SK-N-SH treated with all-trans-retinoic acid at 6 μM for 48 hours (cell line): ENCODE measurements around the gene MVK.

Source experiments
- ARNTL ChIP-seq: fragments of 450-650 bp; formaldehyde crosslinking; IDR thresholded peaks from 2 replicates; pipeline ENCODE4 v1.5.0; 2020; ENCODE audit warnings: low read depth, mild to moderate bottlenecking, moderate library complexity, borderline replicate concordance
- BACH2 ChIP-seq: fragments of 250-450 bp; sonication (Bioruptor Pico); IDR thresholded peaks from 2 replicates; pipeline ENCODE4 v1.9.0; 2021; ENCODE audit warnings: mild to moderate bottlenecking, borderline replicate concordance
- CREB5 ChIP-seq: fragments of 250-450 bp; sonication (Bioruptor Pico); IDR thresholded peaks from 2 replicates; pipeline ENCODE4 v1.5.1; 2020; ENCODE audit warnings: low read depth, mild to moderate bottlenecking, moderate library complexity
- CSDC2 ChIP-seq: fragments of 250-450 bp; sonication (Bioruptor Pico); IDR thresholded peaks from 2 replicates; pipeline ENCODE4 v1.5.0; 2020; ENCODE audit warnings: mild to moderate bottlenecking, moderate library complexity
- ESRRG ChIP-seq: fragments of 250-450 bp; sonication (Bioruptor Pico); IDR thresholded peaks from 2 replicates; pipeline ENCODE4 v1.6.1; 2021; ENCODE audit warnings: mild to moderate bottlenecking
- GLIS3 ChIP-seq: fragments of 250-450 bp; sonication (Bioruptor Pico); IDR thresholded peaks from 2 replicates; pipeline ENCODE4 v1.5.0; 2020; ENCODE audit warnings: mild to moderate bottlenecking, moderate library complexity
- ISL1 ChIP-seq: fragments of 250-450 bp; sonication (Bioruptor Pico); IDR thresholded peaks from 2 replicates; pipeline ENCODE4 v2.1.2; 2022; ENCODE audit warnings: mild to moderate bottlenecking, moderate library complexity
- PATZ1 ChIP-seq: fragments of 250-450 bp; sonication (Bioruptor Pico); IDR thresholded peaks from 2 replicates; pipeline ENCODE4 v1.8.0; 2020; ENCODE audit warnings: mild to moderate bottlenecking, moderate library complexity, borderline replicate concordance
- POU6F1 ChIP-seq: fragments of 250-450 bp; sonication (Bioruptor Pico); IDR thresholded peaks from 2 replicates; pipeline ENCODE4 v1.8.0; 2021; ENCODE audit warnings: low read depth, mild to moderate bottlenecking, moderate library complexity, borderline replicate concordance
- TCF4 ChIP-seq: fragments of 250-450 bp; sonication (Bioruptor Pico); IDR thresholded peaks from 2 replicates; pipeline ENCODE4 v1.8.0; 2021; ENCODE audit warnings: mild to moderate bottlenecking, moderate library complexity, borderline replicate concordance
- ZFP3 ChIP-seq: fragments of 250-450 bp; sonication (Bioruptor Pico); IDR thresholded peaks from 2 replicates; pipeline ENCODE4 v1.5.0; 2020; ENCODE audit warnings: mild to moderate bottlenecking, moderate library complexity
- ZFP30 ChIP-seq: fragments of 450-650 bp; formaldehyde crosslinking; IDR thresholded peaks from 2 replicates; pipeline ENCODE4 v1.5.0; 2022; ENCODE audit warnings: mild to moderate bottlenecking, moderate library complexity
- ZNF565 ChIP-seq: fragments of 450-650 bp; formaldehyde crosslinking; conservative IDR thresholded peaks from 2 replicates; pipeline ENCODE4 v1.5.0; 2020; ENCODE audit warnings: low read depth, mild to moderate bottlenecking, moderate library complexity
- ZNF8 ChIP-seq: fragments of 450-650 bp; formaldehyde crosslinking; IDR thresholded peaks from 2 replicates; pipeline ENCODE4 v1.5.0; 2020; ENCODE audit warnings: mild to moderate bottlenecking, moderate library complexity

- no peak for TF ChIP-seq CSDC2 (CRISPR knock-in tag)
- TF ChIP-seq ZNF565 (CRISPR knock-in tag) = no peak
- no peak for TF ChIP-seq CREB5 (CRISPR knock-in tag)
- TF ChIP-seq ZFP3 (CRISPR knock-in tag) = no peak
- no peak for TF ChIP-seq GLIS3 (CRISPR knock-in tag)
- no peak for TF ChIP-seq PATZ1
- no peak for TF ChIP-seq ZFP30 (CRISPR knock-in tag)
- TF ChIP-seq BACH2 (CRISPR knock-in tag) = no peak
- TF ChIP-seq TCF4 (CRISPR knock-in tag) = no peak
- TF ChIP-seq ISL1 (CRISPR knock-in tag) = no peak
- TF ChIP-seq ESRRG (CRISPR knock-in tag) = no peak
- TF ChIP-seq ARNTL (CRISPR knock-in tag) = no peak
- TF ChIP-seq POU6F1 (CRISPR knock-in tag) = no peak
- no peak for TF ChIP-seq ZNF8 (CRISPR knock-in tag)
Measured at GRCh38 chr12:109608270-109608669, 34.7 kb downstream of the MVK start.
